CD14-positive monocyte (primary cell): ENCODE results near the gene SFMBT2. TPM values are rescaled to one million over a fixed set of nuclear protein-coding genes. Genes with fewer than 3 reads are reported as not detected.
A peak's percentile ranks its signal among the peaks of the same experiment; 100 is the strongest.

Source experiments
- DNase-seq, 3 donors: peaks; one replicate each; pipeline ENCODE4 v3.0.0-alpha.2; 2011 to 2022
- H2AFZ ChIP-seq: 2 replicates; pipeline ENCODE4 v1.6.0; 2012; ENCODE audit warnings: mild to moderate bottlenecking, low read depth, low read length, inconsistent platforms; ENCODE audit not compliant: insufficient read depth, poor library complexity, severe bottlenecking
- H3K27ac ChIP-seq, 2 donors: 1 replicate in 1 of 2; 2 replicates in 1 of 2; pipeline ENCODE4 v1.5.1; 2012 to 2013; ENCODE audit warnings: low read length in 2 of 2, control low read depth in 1 of 2, inconsistent platforms in 1 of 2, low read depth in 1 of 2, mild to moderate bottlenecking in 1 of 2
- H3K27me3 ChIP-seq, 2 donors: one replicate each; pipeline versions ENCODE4 v1.6.0 to v1.6.1; 2011 to 2013; ENCODE audit warnings: low read length in 2 of 2; ENCODE audit not compliant: control insufficient read depth in 2 of 2, insufficient read depth in 2 of 2
- H3K36me3 ChIP-seq, 2 donors: replicated peaks in 1 of 2; 1 replicate in 1 of 2; 2 replicates in 1 of 2; pipeline versions ENCODE4 v1.5.1 to v1.6.1; 2012 to 2013; ENCODE audit warnings: low read length in 2 of 2, control low read depth in 1 of 2, inconsistent platforms in 1 of 2, mild to moderate bottlenecking in 1 of 2; ENCODE audit not compliant: insufficient read depth in 2 of 2, control insufficient read depth in 1 of 2
- H3K4me1 ChIP-seq, 2 donors: 1 replicate in 1 of 2; 2 replicates in 1 of 2; pipeline versions ENCODE4 v1.5.1 to v1.6.1; 2012 to 2013; ENCODE audit warnings: low read length in 2 of 2, control low read depth in 1 of 2, inconsistent platforms in 1 of 2, mild to moderate bottlenecking in 1 of 2, moderate library complexity in 1 of 2; ENCODE audit not compliant: insufficient read depth in 2 of 2, control insufficient read depth in 1 of 2
- H3K4me2 ChIP-seq: replicated peaks from 2 replicates; pipeline ENCODE3; 2012; ENCODE audit warnings: low read length, moderate library complexity, mild to moderate bottlenecking; ENCODE audit not compliant: poor library complexity, severe bottlenecking; ENCODE audit errors: extremely low read depth
- H3K4me3 ChIP-seq, 3 experiments: fragments of 200-600 bp in 1 of 3; sonication (generic) in 1 of 3; replicated peaks in 1 of 3; 1 replicate in 2 of 3; 2 replicates in 1 of 3; pipeline ENCODE4 v1.5.1; 2011 to 2013; ENCODE audit warnings: low read length in 3 of 3, mild to moderate bottlenecking in 3 of 3, control low read depth in 2 of 3, low read depth in 2 of 3, inconsistent platforms in 1 of 3, moderate library complexity in 1 of 3
- H3K79me2 ChIP-seq: 2 replicates; pipeline ENCODE4 v1.6.0; 2012; ENCODE audit warnings: mild to moderate bottlenecking, control low read depth, inconsistent platforms, low read length, moderate library complexity; ENCODE audit not compliant: insufficient read depth
- H3K9ac ChIP-seq: 2 replicates; pipeline ENCODE4 v1.6.0; 2017; ENCODE audit warnings: low read length, mild to moderate bottlenecking; ENCODE audit not compliant: insufficient read depth, poor library complexity, severe bottlenecking
- H3K9me3 ChIP-seq, 2 donors: replicated peaks in 1 of 2; 1 replicate in 1 of 2; 2 replicates in 1 of 2; pipeline versions ENCODE4 v1.5.1 to v1.6.1; 2012 to 2013; ENCODE audit warnings: low read length in 2 of 2, control low read depth in 1 of 2; ENCODE audit not compliant: control insufficient read depth in 1 of 2, insufficient read depth in 1 of 2
- H4K20me1 ChIP-seq: 2 replicates; pipeline ENCODE4 v1.6.0; 2012; ENCODE audit warnings: mild to moderate bottlenecking, low read length, control low read depth, moderate library complexity; ENCODE audit not compliant: insufficient read depth
- H3K27ac Mint-ChIP-seq, 7 donors: one replicate each; pipeline ENCODE4 v1.8.0; 2020; ENCODE audit warnings: mild to moderate bottlenecking in 7 of 7, mixed read lengths in 7 of 7, moderate library complexity in 6 of 7, inconsistent platforms in 2 of 7
- H3K27me3 Mint-ChIP-seq, 3 donors: one replicate each; pipeline ENCODE4 v1.8.0; 2021 to 2022; ENCODE audit warnings: low read depth in 3 of 3, mild to moderate bottlenecking in 3 of 3, mixed read lengths in 3 of 3, moderate library complexity in 3 of 3, inconsistent platforms in 1 of 3
- H3K36me3 Mint-ChIP-seq, 2 donors: one replicate each; pipeline ENCODE4 v1.8.0; 2020; ENCODE audit warnings: mixed read lengths in 2 of 2, inconsistent platforms in 1 of 2, mild to moderate bottlenecking in 1 of 2
- H3K4me1 Mint-ChIP-seq: one replicate; pipeline ENCODE4 v1.8.0; 2020; ENCODE audit warnings: mild to moderate bottlenecking, mixed read lengths
- H3K4me3 Mint-ChIP-seq, 2 donors: one replicate each; pipeline ENCODE4 v1.8.0; 2020; ENCODE audit warnings: mild to moderate bottlenecking in 2 of 2, mixed read lengths in 2 of 2, moderate library complexity in 1 of 2
- H3K9me3 Mint-ChIP-seq, 7 donors: one replicate each; pipeline ENCODE4 v1.8.0; 2020 to 2022; ENCODE audit warnings: mixed read lengths in 7 of 7, mild to moderate bottlenecking in 6 of 7, moderate library complexity in 6 of 7, inconsistent platforms in 2 of 7
- CTCF ChIP-seq: fragments of 200-600 bp; IDR thresholded peaks from one replicate; pipeline ENCODE4 v1.8.0; 2022; ENCODE audit warnings: antibody characterized with exemption, mild to moderate bottlenecking
- WGBS: methylation state at CpG from one replicate; pipeline ENCODE4 v1.1.5; 2013; ENCODE audit warnings: missing lambda C conversion rate; ENCODE audit not compliant: insufficient coverage; 5-methylcytosine and 5-hydroxymethylcytosine counted together
- intact Hi-C, 2 donors: fragments of 100-400 bp; cut with micrococcal nuclease; formaldehyde crosslinking; loops; one replicate each; pipeline versions ENCODE4 v1.15.0 to v1.15.1; 2023
- polyA plus RNA-seq, 3 donors: library from polyadenylated mRNA; depleted of rRNA in 1 of 3; unstranded in 2 of 3; stranded (reverse) in 1 of 3; fragments of 300-500 nt in 2 of 3; fragments of >200 nt in 1 of 3; fragmentation: Illumina TruSeq in 2 of 3; gene quantifications; 1 replicate in 2 of 3; 2 replicates in 1 of 3; pipeline ENCODE4 v1.2.3, GENCODE V29; 2012 to 2021

The SFMBT2 gene
- polyA plus RNA-seq, 3 donors = 0.53 to 10.9 (median 1.6) TPM

- H3K27ac Mint-ChIP-seq = peak overlapping the region in 3 of 7 donors; percentile 8 to 77 (median 66)
- Histone ChIP-seq H3K36me3 (peaks cover 0 to 7% of the 10 kb centered on the region in 2 donors), H3K27me3 (no peaks in the 10 kb centered on the region), H3K9me3 (no peaks in the 10 kb centered on the region), H4K20me1 (no peaks in the 10 kb centered on the region), H3K4me2 (no peak overlapping the region), H3K27ac (peak overlapping the region in 1 of 2 donors; percentile 37), H3K4me3 (no peak overlapping the region), H3K79me2 (peaks cover 59% of the 10 kb centered on the region), H2AFZ (no peak overlapping the region), H3K4me1 (peaks cover 7 to 8% of the 10 kb centered on the region in 2 donors), H3K9ac (no peak overlapping the region)
- H3K9me3 Mint-ChIP-seq = peaks cover 0 to 10% (median 1%) of the 10 kb centered on the region in 7 donors
- H3K4me3 Mint-ChIP-seq = no peak overlapping the region
- intact Hi-C loops = no loop called here
- H3K27me3 Mint-ChIP-seq = peaks cover 0 to 1% (median 0%) of the 10 kb centered on the region in 3 donors
- no peak for DNase-seq
- H3K4me1 Mint-ChIP-seq = peaks cover 18% of the 10 kb centered on the region
- TF ChIP-seq CTCF = no peak
- peaks cover 19 to 25% of the 10 kb centered on the region in 2 donors for H3K36me3 Mint-ChIP-seq
- 98% methylated on average over 4 of the region's 4 CpGs for WGBS
Measured at GRCh38 chr10:7339510-7339909, 71.3 kb downstream of the SFMBT2 start.

- Histone ChIP-seq H3K79me2 (peaks cover 61% of the 10 kb centered on the region), H3K36me3 (peaks cover 0 to 7% of the 10 kb centered on the region in 2 donors), H2AFZ (no peak overlapping the region), H3K27ac (no peak overlapping the region), H4K20me1 (no peaks in the 10 kb centered on the region), H3K4me2 (no peak overlapping the region), H3K27me3 (no peaks in the 10 kb centered on the region), H3K4me1 (peaks cover 7 to 8% of the 10 kb centered on the region in 2 donors), H3K4me3 (no peak overlapping the region), H3K9me3 (no peaks in the 10 kb centered on the region), H3K9ac (no peak overlapping the region)
- 92% methylated on average over 4 of the region's 7 CpGs for WGBS
- no peak for TF ChIP-seq CTCF
- H3K9me3 Mint-ChIP-seq = peaks cover 0 to 5% (median 0%) of the 10 kb centered on the region in 7 donors
- H3K4me3 Mint-ChIP-seq = no peak overlapping the region
- peaks cover 16 to 31% of the 10 kb centered on the region in 2 donors for H3K36me3 Mint-ChIP-seq
- DNase-seq = no peak
- intact Hi-C loops = no loop called here
- H3K27me3 Mint-ChIP-seq = peaks cover 0 to 1% (median 0%) of the 10 kb centered on the region in 3 donors
- peak overlapping the region in 1 of 7 donors; percentile 17 for H3K27ac Mint-ChIP-seq
- H3K4me1 Mint-ChIP-seq = peaks cover 18% of the 10 kb centered on the region
Measured at GRCh38 chr10:7338469-7338868, 72.4 kb downstream of the SFMBT2 start.
